ENCODE results near the gene CLCN6. TPM values are rescaled to one million over a fixed set of nuclear protein-coding genes. Genes with fewer than 3 reads are reported as not detected.

The CLCN6 gene
- total RNA-seq, 1 experiment from 2014 or later, result 17.4 TPM

- H3K9me3 Mint-ChIP-seq (ENCODE audit: low read depth, unreplicated experiment), result no peaks in the 10 kb centered on the region
- no TSS peak for BruUV-seq (replicated peaks)
- no peaks in the 10 kb centered on the region for H3K36me3 Mint-ChIP-seq (ENCODE audit: insufficient read depth, unreplicated experiment)
- no peaks in the 10 kb centered on the region for H3K27me3 Mint-ChIP-seq (ENCODE audit: unreplicated experiment)
- no peaks in the 10 kb centered on the region for H3K4me1 Mint-ChIP-seq (ENCODE audit: low read depth, unreplicated experiment)
- H3K27ac Mint-ChIP-seq (ENCODE audit: unreplicated experiment), result no peak overlapping the region
- CTCF ChIA-PET, result interaction anchor here (0.6 kb wide), 1 partner anchor 10 kb away, joined by 4 read pairs; no protein-coding TSS in a partner anchor
- no peak overlapping the region for H3K4me3 Mint-ChIP-seq (ENCODE audit: low read depth, unreplicated experiment)
- DNase-seq, result no peak
- no peak for TF ChIP-seq CTCF (IDR thresholded peaks at IDR 0.05; ENCODE audit: unreplicated experiment)
- intact Hi-C loops (cut with micrococcal nuclease; ENCODE audit: unreplicated experiment), result no loop called here
Measured at GRCh38 chr1:11770011-11770410, 36.0 kb upstream of the CLCN6 start.

GRCh38 chr1:11771481-11772043, 34.4 kb upstream of the CLCN6 start:
- intact Hi-C loops (cut with micrococcal nuclease; ENCODE audit: unreplicated experiment), result no loop called here
- Mint-ChIP-seq H3K4me1 (ENCODE audit: low read depth, unreplicated experiment) (no peaks in the 10 kb centered on the region), H3K27ac (ENCODE audit: unreplicated experiment) (no peak overlapping the region), H3K9me3 (ENCODE audit: low read depth, unreplicated experiment) (no peaks in the 10 kb centered on the region), H3K4me3 (ENCODE audit: low read depth, unreplicated experiment) (no peak overlapping the region), H3K27me3 (ENCODE audit: unreplicated experiment) (peaks cover 11% of the 10 kb centered on the region), H3K36me3 (ENCODE audit: insufficient read depth, unreplicated experiment) (no peaks in the 10 kb centered on the region)
- CTCF ChIA-PET, result no interaction called here
- TF ChIP-seq CTCF (IDR thresholded peaks at IDR 0.05; ENCODE audit: unreplicated experiment), result no peak
- BruUV-seq (replicated peaks), result no TSS peak
- DNase-seq, result no peak

- intact Hi-C loops (cut with micrococcal nuclease; ENCODE audit: unreplicated experiment), result no loop called here
- TF ChIP-seq CTCF (IDR thresholded peaks at IDR 0.05; ENCODE audit: unreplicated experiment), result no peak
- Mint-ChIP-seq H3K9me3 (ENCODE audit: low read depth, unreplicated experiment) (no peaks in the 10 kb centered on the region), H3K4me3 (ENCODE audit: low read depth, unreplicated experiment) (no peak overlapping the region), H3K36me3 (ENCODE audit: insufficient read depth, unreplicated experiment) (no peaks in the 10 kb centered on the region), H3K27ac (ENCODE audit: unreplicated experiment) (no peak overlapping the region), H3K27me3 (ENCODE audit: unreplicated experiment) (peaks cover 20% of the 10 kb centered on the region), H3K4me1 (ENCODE audit: low read depth, unreplicated experiment) (no peaks in the 10 kb centered on the region)
- CTCF ChIA-PET, result no interaction called here
- no peak for DNase-seq
- BruUV-seq (replicated peaks), result no TSS peak
Measured at GRCh38 chr1:11772458-11772857, 33.5 kb upstream of the CLCN6 start.

- no peak for DNase-seq
- H3K27ac Mint-ChIP-seq (ENCODE audit: unreplicated experiment), result no peak overlapping the region
- H3K27me3 Mint-ChIP-seq (ENCODE audit: unreplicated experiment), result peaks cover 30% of the 10 kb centered on the region
- no peaks in the 10 kb centered on the region for H3K9me3 Mint-ChIP-seq (ENCODE audit: low read depth, unreplicated experiment)
- no peaks in the 10 kb centered on the region for H3K4me1 Mint-ChIP-seq (ENCODE audit: low read depth, unreplicated experiment)
- CTCF ChIA-PET, result no interaction called here
- H3K4me3 Mint-ChIP-seq (ENCODE audit: low read depth, unreplicated experiment), result no peak overlapping the region
- no TSS peak for BruUV-seq (replicated peaks)
- TF ChIP-seq CTCF (IDR thresholded peaks at IDR 0.05; ENCODE audit: unreplicated experiment), result no peak
- intact Hi-C loops (cut with micrococcal nuclease; ENCODE audit: unreplicated experiment), result no loop called here
- H3K36me3 Mint-ChIP-seq (ENCODE audit: insufficient read depth, unreplicated experiment), result no peaks in the 10 kb centered on the region
Measured at GRCh38 chr1:11774753-11775152, 31.2 kb upstream of the CLCN6 start.

Data from Calu3 (cell line).